ENCODE measurements around the gene SKP1. TPM values are rescaled to one million over a fixed set of nuclear protein-coding genes. Genes with fewer than 3 reads are reported as not detected.

SKP1 gene
- total and polyA plus RNA-seq, 10 of the 15 experiments (the other 5 are each of a cell fraction or from before 2014, with no cell fraction given) = 100 to 1,686 (median 519) TPM

DNA sequence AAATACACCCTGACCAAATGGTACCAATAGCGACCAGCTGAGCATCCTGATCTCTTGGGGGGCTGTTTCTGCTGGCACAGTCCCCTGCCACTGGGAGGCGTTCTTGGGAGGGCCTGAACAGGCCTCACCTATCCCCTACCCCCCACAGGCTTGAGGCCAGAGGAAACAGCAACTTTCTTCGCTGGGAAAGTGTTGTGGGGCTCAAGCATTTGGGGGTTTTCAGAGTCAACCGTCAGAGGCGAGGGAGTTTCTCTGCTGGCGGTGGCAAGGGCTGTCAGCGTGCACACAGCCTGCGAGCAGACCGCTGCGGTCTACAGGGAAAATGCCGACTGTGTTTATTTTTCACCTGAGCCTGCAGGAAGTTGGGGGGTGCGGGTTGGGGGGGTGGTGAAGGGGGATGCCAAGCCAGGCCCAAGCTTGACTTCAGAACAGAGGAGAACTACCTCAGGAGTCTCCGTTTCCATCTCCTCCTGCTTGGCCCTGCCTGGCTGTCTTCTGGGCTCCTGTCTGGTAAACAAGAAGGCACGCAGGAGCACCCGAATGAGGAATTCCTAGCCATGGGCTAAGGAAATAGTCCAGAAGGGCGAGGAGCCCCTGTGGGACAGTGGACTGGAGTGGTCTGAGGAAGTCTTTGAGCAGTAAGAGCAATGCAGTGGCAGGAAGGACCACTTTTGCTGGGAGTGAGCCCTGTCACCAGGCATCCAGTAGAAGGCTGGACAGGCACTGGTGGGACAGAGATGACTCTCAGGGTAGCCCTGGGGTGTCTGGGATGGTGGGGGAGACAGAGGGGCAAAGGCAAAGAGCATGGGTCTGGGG, 44.2 kb downstream of the SKP1 start:
- H3K4me2 ChIP-seq (ENCODE audit: control insufficient read depth, insufficient read depth) = peak overlapping the region; percentile 93
- H4K20me1 ChIP-seq (ENCODE audit: control insufficient read depth, insufficient read depth) = no peaks in the 10 kb centered on the region
- SMC1A ChIA-PET (ENCODE audit: uncharacterized antibody, unreplicated experiment) = interaction anchor here (1.0 to 2.1 kb wide), 8 partner anchors 9 to 93 kb away, joined by 3 to 22 read pairs (median 4); no protein-coding TSS in a partner anchor
- H2AFZ ChIP-seq (ENCODE audit: control insufficient read depth, low read depth, low read length) = no peak overlapping the region
- BruUV-seq (replicated peaks) = no TSS peak
- H3K79me2 ChIP-seq (ENCODE audit: control insufficient read depth, insufficient read depth, low read length) = peaks cover 47% of the 10 kb centered on the region
- CTCF ChIA-PET = interaction anchor here (1.0 to 12.1 kb wide), 12 partner anchors 9 to 93 kb away, joined by 3 to 184 read pairs (median 8); no protein-coding TSS in a partner anchor
- 4% methylated on average over 15 of the region's 16 CpGs for WGBS (ENCODE audit: insufficient coverage, insufficient replicate concordance, low lambda C conversion rate, missing lambda C conversion rate)
- H3K4me3 ChIP-seq = peak overlapping the region; percentile 49; the same call in 1 of the 2 replicates
- intact Hi-C loops (cut with micrococcal nuclease; ENCODE audit: unreplicated experiment) (loop anchor here (1.0 to 2.0 kb wide), 3 partner anchors 13 to 62 kb away; partner anchors contain the start of gene TCF7), in situ Hi-C loops (cut with MboI) (no loop called here)
- RAD21 ChIA-PET (ENCODE audit: unreplicated experiment) = interaction anchor here (0.6 to 12.6 kb wide), 10 partner anchors 7 to 93 kb away, joined by 3 to 128 read pairs (median 8); no protein-coding TSS in a partner anchor
- POLR2A ChIA-PET = interaction anchor here (0.9 to 19.5 kb wide), 9 partner anchors 8 to 94 kb away, joined by 3 to 291 read pairs (median 3); partner anchors contain the start of genes PPP2CA and TCF7
- ATAC-seq (peak; percentile 85), DNase-seq (ENCODE audit: low read depth, low spot score) (peak; percentile 92), FAIRE-seq (peak; percentile 96)
- peak overlapping the region; percentile 70 for H3K9ac ChIP-seq (ENCODE audit: control insufficient read depth, insufficient read depth, low read length)
- peaks cover 12 to 22% of the 10 kb centered on the region in 2 experiments; a peak in 3 of 4 replicates for H3K36me3 ChIP-seq (ENCODE audit: control insufficient read depth in 2 of 2, insufficient read depth in 2 of 2, low read length in 1 of 2)
- peaks cover 71% of the 10 kb centered on the region for H3K4me1 ChIP-seq (ENCODE audit: control insufficient read depth, insufficient read depth, low read length)
- no peaks in the 10 kb centered on the region for H3K9me3 ChIP-seq (replicated peaks; ENCODE audit: control insufficient read depth, insufficient read depth, low read length)
- H3K27me3 ChIP-seq (replicated peaks in 1 of 2; ENCODE audit: control insufficient read depth in 2 of 2, insufficient read depth in 2 of 2, low read length in 1 of 2) = no peaks in the 10 kb centered on the region
- peak overlapping the region; percentile 98 for H3K27ac ChIP-seq (ENCODE audit: control insufficient read depth, insufficient read depth)
- no peak for TF ChIP-seq ZNF622 (IDR thresholded peaks at IDR 0.05)
- TF ChIP-seq, protein P1, sequence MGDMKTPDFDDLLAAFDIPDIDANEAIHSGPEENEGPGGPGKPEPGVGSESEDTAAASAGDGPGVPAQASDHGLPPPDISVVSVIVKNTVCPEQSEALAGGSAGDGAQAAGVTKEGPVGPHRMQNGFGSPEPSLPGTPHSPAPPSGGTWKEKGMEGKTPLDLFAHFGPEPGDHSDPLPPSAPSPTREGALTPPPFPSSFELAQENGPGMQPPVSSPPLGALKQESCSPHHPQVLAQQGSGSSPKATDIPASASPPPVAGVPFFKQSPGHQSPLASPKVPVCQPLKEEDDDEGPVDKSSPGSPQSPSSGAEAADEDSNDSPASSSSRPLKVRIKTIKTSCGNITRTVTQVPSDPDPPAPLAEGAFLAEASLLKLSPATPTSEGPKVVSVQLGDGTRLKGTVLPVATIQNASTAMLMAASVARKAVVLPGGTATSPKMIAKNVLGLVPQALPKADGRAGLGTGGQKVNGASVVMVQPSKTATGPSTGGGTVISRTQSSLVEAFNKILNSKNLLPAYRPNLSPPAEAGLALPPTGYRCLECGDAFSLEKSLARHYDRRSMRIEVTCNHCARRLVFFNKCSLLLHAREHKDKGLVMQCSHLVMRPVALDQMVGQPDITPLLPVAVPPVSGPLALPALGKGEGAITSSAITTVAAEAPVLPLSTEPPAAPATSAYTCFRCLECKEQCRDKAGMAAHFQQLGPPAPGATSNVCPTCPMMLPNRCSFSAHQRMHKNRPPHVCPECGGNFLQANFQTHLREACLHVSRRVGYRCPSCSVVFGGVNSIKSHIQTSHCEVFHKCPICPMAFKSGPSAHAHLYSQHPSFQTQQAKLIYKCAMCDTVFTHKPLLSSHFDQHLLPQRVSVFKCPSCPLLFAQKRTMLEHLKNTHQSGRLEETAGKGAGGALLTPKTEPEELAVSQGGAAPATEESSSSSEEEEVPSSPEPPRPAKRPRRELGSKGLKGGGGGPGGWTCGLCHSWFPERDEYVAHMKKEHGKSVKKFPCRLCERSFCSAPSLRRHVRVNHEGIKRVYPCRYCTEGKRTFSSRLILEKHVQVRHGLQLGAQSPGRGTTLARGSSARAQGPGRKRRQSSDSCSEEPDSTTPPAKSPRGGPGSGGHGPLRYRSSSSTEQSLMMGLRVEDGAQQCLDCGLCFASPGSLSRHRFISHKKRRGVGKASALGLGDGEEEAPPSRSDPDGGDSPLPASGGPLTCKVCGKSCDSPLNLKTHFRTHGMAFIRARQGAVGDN (IDR thresholded peaks at IDR 0.05) = peak; percentile 99
- TF ChIP-seq ATF7 (IDR thresholded peaks at IDR 0.05; ENCODE audit: low read depth) = peak; percentile 74
- TF ChIP-seq STAT3 (IDR thresholded peaks at IDR 0.05; ENCODE audit: low read depth, low read length) = no peak
- TF ChIP-seq, protein P2, sequence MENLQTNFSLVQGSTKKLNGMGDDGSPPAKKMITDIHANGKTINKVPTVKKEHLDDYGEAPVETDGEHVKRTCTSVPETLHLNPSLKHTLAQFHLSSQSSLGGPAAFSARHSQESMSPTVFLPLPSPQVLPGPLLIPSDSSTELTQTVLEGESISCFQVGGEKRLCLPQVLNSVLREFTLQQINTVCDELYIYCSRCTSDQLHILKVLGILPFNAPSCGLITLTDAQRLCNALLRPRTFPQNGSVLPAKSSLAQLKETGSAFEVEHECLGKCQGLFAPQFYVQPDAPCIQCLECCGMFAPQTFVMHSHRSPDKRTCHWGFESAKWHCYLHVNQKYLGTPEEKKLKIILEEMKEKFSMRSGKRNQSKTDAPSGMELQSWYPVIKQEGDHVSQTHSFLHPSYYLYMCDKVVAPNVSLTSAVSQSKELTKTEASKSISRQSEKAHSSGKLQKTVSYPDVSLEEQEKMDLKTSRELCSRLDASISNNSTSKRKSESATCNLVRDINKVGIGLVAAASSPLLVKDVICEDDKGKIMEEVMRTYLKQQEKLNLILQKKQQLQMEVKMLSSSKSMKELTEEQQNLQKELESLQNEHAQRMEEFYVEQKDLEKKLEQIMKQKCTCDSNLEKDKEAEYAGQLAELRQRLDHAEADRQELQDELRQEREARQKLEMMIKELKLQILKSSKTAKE (IDR thresholded peaks at IDR 0.05; ENCODE audit: low read depth, poor library complexity, severe bottlenecking) = peak; percentile 89
- TF ChIP-seq, protein P3, sequence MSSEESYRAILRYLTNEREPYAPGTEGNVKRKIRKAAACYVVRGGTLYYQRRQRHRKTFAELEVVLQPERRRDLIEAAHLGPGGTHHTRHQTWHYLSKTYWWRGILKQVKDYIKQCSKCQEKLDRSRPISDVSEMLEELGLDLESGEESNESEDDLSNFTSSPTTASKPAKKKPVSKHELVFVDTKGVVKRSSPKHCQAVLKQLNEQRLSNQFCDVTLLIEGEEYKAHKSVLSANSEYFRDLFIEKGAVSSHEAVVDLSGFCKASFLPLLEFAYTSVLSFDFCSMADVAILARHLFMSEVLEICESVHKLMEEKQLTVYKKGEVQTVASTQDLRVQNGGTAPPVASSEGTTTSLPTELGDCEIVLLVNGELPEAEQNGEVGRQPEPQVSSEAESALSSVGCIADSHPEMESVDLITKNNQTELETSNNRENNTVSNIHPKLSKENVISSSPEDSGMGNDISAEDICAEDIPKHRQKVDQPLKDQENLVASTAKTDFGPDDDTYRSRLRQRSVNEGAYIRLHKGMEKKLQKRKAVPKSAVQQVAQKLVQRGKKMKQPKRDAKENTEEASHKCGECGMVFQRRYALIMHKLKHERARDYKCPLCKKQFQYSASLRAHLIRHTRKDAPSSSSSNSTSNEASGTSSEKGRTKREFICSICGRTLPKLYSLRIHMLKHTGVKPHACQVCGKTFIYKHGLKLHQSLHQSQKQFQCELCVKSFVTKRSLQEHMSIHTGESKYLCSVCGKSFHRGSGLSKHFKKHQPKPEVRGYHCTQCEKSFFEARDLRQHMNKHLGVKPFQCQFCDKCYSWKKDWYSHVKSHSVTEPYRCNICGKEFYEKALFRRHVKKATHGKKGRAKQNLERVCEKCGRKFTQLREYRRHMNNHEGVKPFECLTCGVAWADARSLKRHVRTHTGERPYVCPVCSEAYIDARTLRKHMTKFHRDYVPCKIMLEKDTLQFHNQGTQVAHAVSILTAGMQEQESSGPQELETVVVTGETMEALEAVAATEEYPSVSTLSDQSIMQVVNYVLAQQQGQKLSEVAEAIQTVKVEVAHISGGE (CRISPR knock-in tag; IDR thresholded peaks at IDR 0.05) = no peak
- peak; percentile 98 for TF ChIP-seq EED (IDR thresholded peaks at IDR 0.05; ENCODE audit: low read depth)
- TF ChIP-seq ETV6 (conservative IDR thresholded peaks at IDR 0.05 in 1 of 2, IDR thresholded peaks at IDR 0.05 in 1 of 2; ENCODE audit: borderline replicate concordance in 1 of 2, low read depth in 1 of 2) = peak in 1 of 2 experiments; percentile 66; a peak in 1 of 4 replicates
- TF ChIP-seq NR2F1 (conservative IDR thresholded peaks at IDR 0.05) = peak; percentile 73
- TF ChIP-seq, protein P4, sequence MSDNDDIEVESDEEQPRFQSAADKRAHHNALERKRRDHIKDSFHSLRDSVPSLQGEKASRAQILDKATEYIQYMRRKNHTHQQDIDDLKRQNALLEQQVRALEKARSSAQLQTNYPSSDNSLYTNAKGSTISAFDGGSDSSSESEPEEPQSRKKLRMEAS (IDR thresholded peaks at IDR 0.05; ENCODE audit: low read depth, low read length) = peak; percentile 65
- peak; percentile 68; the same call in 1 of the 2 replicates for TF ChIP-seq TARDBP (IDR thresholded peaks at IDR 0.05; ENCODE audit: borderline replicate concordance)

All from GM12878 (cell line).